NK-92 (cell line): ENCODE measurements around the gene SYTL3.

Experiments used
- DNase-seq: peaks from one replicate; lab custom pipeline; 2025; ENCODE audit not compliant: unreplicated experiment; lab: John Stamatoyannopoulos, UW

The SYTL3 gene

DNA sequence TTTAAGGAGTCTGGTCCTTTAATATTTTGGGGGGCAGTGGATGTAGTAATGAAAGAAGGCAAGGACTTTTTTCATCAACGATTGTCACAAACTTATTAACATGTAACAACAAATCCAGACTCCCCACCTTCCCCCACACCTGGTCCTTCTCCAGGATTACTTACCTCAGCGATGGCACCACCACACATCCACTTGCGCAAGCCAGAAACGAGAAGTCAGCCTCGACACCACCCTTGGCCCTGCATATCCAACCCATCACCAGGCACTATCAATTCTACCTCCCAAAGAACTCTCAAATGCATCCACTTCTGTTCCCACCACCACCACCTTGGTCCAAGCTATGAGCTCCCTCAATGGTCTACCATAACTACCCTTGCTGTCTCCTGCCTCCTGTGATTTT is 162.8 kb downstream of the SYTL3 start:
- no peak for DNase-seq

DNA sequence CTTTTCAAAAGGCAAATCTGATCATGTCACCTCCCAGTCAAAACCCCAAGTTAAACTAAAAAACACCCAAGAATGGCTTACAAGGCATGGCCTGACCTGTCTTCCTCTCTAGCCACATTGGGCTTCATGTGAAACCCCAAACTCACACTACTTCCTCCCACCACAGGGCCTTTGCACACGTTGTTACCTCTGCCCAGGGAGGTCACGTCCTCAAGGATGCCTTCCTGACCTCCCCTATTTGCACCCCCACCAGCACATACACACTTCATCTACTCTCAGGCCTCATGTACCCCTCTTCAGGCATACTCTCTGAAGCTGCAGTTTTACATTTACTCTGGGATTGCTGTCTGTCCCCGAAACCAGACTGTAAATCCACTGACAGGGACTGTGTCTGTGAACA is 163.2 kb downstream of the SYTL3 start:
- DNase-seq: no peak
